HG03378 (cell line): ENCODE results near the gene TTC29.
"Not testable (repeated sequence)": the region's sequence is repeated elsewhere in the genome, so short reads cannot be mapped to it uniquely, and the experiment has no call there.

Source experiments
- ATAC-seq: cut with Tn5 transposase; IDR thresholded peaks from one replicate; pipeline ENCODE4 v1.9.1; 2021; ENCODE audit warnings: mild to moderate bottlenecking, moderate library complexity; ENCODE audit not compliant: unreplicated experiment

The TTC29 gene

GRCh38 chr4:146883070-146883469 lies 62.6 kb downstream of the TTC29 start:
- ATAC-seq = no peak

- ATAC-seq = no peak
These were observed 88.4 kb downstream of the TTC29 start for GRCh38 chr4:146857298-146857697.

- no peak for ATAC-seq
These were observed 89.9 kb downstream of the TTC29 start for GRCh38 chr4:146855761-146856160.

GRCh38 chr4:146852360-146852759 lies 93.3 kb downstream of the TTC29 start:
- no peak for ATAC-seq

GRCh38 chr4:146847345-146847744 lies 98.3 kb downstream of the TTC29 start:
- no peak for ATAC-seq

GRCh38 chr4:146846882-146847281 lies 98.8 kb downstream of the TTC29 start:
- ATAC-seq = no peak

GRCh38 chr4:146844761-146845160 lies 100.9 kb downstream of the TTC29 start:
- no peak for ATAC-seq

- ATAC-seq = no peak
These were observed 102.8 kb downstream of the TTC29 start for GRCh38 chr4:146842876-146843275.

- no peak for ATAC-seq
These were observed 104.9 kb downstream of the TTC29 start for GRCh38 chr4:146840731-146841130.

- ATAC-seq = no peak
These were observed 110.6 kb downstream of the TTC29 start for GRCh38 chr4:146835096-146835495.

- no peak for ATAC-seq
These were observed 111.2 kb downstream of the TTC29 start for GRCh38 chr4:146834263-146835034.

- ATAC-seq = no peak
These were observed 112.1 kb downstream of the TTC29 start for GRCh38 chr4:146833530-146833929.

- not testable (repeated sequence) for ATAC-seq
These were observed 122.7 kb downstream of the TTC29 start for GRCh38 chr4:146822980-146823379.

GRCh38 chr4:146814750-146815149 lies 130.9 kb downstream of the TTC29 start:
- no peak for ATAC-seq

GRCh38 chr4:146795711-146796110 lies 150.0 kb downstream of the TTC29 start:
- no peak for ATAC-seq

GRCh38 chr4:146793727-146794126 lies 151.9 kb downstream of the TTC29 start:
- ATAC-seq = no peak

- ATAC-seq = no peak
These were observed 154.2 kb downstream of the TTC29 start for GRCh38 chr4:146791439-146791838.

GRCh38 chr4:146790515-146790914 lies 155.1 kb downstream of the TTC29 start:
- ATAC-seq = no peak

- ATAC-seq = no peak
These were observed 157.9 kb downstream of the TTC29 start for GRCh38 chr4:146787731-146788130.

GRCh38 chr4:146776691-146777090 lies 169.0 kb downstream of the TTC29 start:
- ATAC-seq = no peak

GRCh38 chr4:146763560-146763959 lies 182.1 kb downstream of the TTC29 start:
- no peak for ATAC-seq

- ATAC-seq = no peak
These were observed 183.6 kb downstream of the TTC29 start for GRCh38 chr4:146762016-146762415.

GRCh38 chr4:146742416-146742815 lies 203.2 kb downstream of the TTC29 start:
- no peak for ATAC-seq
